Measurements from ENCODE around the gene ZNF503.

DNA sequence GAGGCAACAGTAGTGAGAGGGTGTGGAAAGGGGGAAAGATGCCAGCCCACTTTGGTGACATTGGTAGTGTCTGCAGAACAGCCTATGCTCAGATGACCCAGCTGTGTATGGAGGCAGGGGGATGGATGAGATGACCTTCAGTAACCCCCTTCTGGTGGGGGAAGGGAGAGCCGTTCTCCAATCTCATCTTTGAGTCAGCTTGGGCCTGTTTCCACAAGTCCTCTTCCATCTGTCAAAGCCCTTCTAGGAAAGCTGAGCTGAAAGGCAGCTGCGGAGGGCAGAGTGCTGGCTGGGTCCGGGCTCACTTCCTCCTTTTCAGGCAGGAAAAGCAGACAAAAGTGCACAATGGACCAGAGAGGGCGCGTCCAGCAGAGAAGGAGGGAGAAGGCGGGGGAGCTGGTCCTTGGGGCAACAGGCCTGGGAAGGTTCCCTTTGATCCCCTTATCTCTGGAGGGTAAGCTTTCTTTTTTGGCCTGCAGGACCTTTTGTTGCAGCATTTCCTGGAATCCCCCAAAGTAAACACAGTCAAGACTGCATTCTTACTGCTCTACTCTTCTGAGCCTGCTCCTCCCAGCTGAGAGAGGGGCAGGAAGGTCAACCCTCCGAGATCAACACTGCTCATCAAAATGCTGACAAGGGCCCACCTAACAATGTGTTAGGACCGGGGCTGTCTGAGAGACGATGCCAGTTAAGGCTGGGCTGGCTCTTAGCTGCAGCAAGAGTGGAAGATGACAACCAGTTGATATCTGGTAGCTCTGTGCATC lies 28.6 kb upstream of the ZNF503 start:
- TF ChIP-seq, protein P1, sequence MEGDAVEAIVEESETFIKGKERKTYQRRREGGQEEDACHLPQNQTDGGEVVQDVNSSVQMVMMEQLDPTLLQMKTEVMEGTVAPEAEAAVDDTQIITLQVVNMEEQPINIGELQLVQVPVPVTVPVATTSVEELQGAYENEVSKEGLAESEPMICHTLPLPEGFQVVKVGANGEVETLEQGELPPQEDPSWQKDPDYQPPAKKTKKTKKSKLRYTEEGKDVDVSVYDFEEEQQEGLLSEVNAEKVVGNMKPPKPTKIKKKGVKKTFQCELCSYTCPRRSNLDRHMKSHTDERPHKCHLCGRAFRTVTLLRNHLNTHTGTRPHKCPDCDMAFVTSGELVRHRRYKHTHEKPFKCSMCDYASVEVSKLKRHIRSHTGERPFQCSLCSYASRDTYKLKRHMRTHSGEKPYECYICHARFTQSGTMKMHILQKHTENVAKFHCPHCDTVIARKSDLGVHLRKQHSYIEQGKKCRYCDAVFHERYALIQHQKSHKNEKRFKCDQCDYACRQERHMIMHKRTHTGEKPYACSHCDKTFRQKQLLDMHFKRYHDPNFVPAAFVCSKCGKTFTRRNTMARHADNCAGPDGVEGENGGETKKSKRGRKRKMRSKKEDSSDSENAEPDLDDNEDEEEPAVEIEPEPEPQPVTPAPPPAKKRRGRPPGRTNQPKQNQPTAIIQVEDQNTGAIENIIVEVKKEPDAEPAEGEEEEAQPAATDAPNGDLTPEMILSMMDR (IDR thresholded peaks at IDR 0.05) = no peak
- no peak for TF ChIP-seq POLR2A (IDR thresholded peaks at IDR 0.05)

All from uterus (tissue), 2 donors.